Measurements from ENCODE around the gene TMIGD1. TPM values are rescaled to one million over a fixed set of nuclear protein-coding genes. Genes with fewer than 3 reads are reported as not detected.

Gene TMIGD1
- total RNA-seq, 2 donors from 2014 or later: not detected

Other genes starting within 250 kb of the TMIGD1 start
- gene NSRP1, start 217.2 kb downstream of the TMIGD1 start, total RNA-seq: 10 to 100 TPM; 22.1 to 33.8 TPM
- gene SLC6A4, start 98.4 kb downstream of the TMIGD1 start, total RNA-seq: 1 to 10 TPM in 1 of 2 donors, under 1 TPM in 1; 0.12 to 3.8 TPM
- 10 to 100 TPM; 16.9 to 19.8 TPM for gene BLMH, start 42.1 kb downstream of the TMIGD1 start, total RNA-seq
- gene CPD, start 44.9 kb upstream of the TMIGD1 start, total RNA-seq: 10 to 100 TPM; 25.2 to 37.8 TPM
- 10 to 100 TPM; 30.5 to 42.7 TPM for gene GOSR1, start 143.4 kb upstream of the TMIGD1 start, total RNA-seq

All from left cardiac atrium (tissue), 2 donors.